SW480 (cell line): ENCODE data around the gene IQGAP1.
A peak's percentile ranks its signal among the peaks of the same experiment; 100 is the strongest.
"Not testable (repeated sequence)": the region's sequence is repeated elsewhere in the genome, so short reads cannot be mapped to it uniquely, and the experiment has no call there.

ENCODE experiments used
- DNase-seq: peaks from one replicate; pipeline ENCODE4 v3.0.0-alpha.2; 2016; ENCODE audit warnings: low spot score

IQGAP1 gene

DNA sequence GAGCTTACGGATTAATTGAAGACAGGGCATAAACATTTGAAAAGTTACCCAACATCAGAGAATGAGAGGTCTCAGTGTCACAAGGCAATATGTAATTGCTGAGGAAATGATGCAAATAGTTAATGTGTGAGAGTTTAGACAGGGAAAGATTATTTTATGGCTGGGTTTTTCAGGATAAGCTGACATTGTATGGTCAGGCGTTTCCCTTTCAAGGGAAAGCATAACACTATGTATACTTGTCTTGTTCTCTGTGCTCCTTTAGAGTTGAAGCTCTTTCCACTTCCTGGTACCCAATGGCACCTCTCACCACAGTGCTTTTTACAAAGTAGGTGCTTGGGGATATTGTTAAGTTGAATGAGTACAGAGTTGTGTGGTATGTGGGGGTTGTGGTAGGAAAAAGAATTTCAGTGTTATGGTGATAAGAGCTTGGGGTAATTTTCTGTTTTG, 19.9 kb downstream of the IQGAP1 start:
- DNase-seq, result no peak

DNA sequence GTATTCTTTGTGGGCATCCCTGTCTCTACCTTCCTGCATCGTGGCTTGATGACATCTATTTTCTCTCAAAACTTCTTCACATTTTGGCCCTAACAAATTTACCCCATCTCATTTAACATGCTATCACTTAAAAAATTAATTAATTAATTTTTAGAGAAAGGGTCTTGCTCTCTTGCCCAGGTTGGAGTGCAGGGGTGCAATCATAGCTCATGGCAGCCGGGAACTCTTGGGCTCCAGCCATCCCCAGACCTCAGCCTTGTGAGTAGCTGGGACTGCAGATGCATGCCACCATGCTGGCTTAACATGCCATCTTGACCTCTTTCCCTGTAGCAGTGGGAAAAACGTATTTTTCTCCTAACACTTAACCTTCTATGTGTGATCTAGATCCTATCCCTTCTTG, 20.6 kb downstream of the IQGAP1 start:
- no peak for DNase-seq

DNA sequence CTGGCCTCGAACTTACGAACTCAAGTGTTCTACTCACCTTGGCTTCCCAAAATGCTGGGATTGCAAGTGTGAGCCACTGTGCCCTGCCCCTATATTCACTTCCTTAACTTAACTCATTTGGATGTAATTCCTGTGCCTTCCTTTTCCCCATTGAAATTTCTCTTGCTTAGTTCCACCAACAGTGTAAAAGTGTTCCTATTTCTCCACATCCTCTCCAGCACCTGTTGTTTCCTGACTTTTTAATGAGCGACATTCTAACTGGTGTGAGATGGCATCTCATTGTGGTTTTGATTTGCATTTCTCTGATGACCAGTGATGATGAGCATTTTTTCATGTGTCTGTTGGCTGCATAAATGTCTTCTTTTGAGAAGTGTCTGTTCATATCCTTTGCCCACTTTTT, 21.5 kb downstream of the IQGAP1 start:
- not testable (repeated sequence) for DNase-seq

DNA sequence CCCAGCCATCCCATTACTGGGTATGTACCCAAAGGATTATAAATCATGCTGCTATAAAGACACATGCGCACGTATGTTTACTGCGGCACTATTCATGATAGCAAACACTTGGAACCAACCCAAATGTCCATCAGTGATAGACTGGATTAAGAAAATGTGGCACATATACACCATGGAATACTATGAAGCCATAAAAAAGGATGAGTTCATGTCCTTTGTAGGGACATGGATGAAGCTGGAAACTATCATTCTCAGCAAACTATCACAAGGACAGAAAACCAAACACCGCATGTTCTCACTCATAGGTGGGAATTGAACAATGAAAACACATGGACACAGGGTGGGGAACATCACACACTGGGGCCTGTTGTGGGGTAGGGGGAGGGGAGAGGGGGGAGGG, 22.3 kb downstream of the IQGAP1 start:
- not testable (repeated sequence) for DNase-seq

DNA sequence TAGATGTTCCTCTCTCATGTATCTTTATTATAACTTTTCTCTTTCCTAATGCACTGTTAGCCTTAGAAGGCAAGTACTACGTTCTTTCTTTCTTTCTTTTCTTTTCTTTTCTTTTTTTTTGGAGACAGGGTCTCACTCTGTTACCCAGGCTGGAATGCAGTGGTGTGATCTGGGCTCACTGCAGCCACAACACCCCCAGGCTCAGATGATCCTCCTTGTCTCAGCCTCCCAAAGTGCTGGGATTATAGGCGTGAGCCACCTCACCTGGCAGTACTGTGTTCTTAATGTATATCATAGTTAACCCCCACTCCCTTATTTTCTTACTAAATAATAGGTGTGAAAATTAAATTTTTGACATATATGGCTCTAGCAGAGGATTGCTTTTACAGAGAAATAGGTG, 23.1 kb downstream of the IQGAP1 start:
- no peak for DNase-seq

DNA sequence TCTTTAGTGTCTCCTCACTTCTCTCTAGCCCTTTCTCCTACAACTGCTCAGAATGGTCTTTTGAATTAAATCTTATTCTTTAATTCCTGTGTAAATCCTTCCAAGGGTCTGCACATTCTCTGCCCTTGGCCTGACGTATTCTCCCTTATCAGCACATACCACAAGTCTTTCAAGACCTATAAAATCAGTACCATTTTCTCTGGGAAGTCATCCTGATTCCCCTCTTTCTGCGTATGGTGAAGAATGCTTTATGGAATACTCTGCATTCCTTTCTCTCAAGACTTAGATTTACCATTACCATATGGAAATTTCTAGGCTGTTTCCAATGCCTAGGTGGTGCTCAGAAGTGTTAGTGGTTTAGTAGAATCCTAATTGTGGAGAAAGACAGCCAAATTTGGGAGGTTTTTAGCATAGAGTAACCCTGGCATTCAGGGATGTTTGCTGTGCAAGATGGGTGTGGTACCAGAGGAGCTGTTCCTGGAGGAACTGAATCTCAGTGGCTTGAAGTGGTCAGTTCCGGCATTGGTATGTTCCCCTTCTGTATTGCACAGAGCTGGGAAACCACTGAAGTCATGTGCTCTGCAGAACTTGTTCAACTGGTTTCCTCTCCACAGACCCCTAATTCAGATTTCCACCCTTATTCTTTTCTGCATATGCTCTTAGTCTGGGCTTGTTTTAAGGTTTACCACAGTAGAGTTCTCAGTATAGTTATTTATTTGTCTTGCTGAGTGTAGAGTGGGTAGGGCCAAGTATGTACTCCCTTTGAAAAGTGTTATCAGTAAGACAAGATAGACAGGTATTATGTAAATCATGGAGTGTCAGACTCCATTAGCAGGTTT, 24.5 kb downstream of the IQGAP1 start:
- no peak for DNase-seq

DNA sequence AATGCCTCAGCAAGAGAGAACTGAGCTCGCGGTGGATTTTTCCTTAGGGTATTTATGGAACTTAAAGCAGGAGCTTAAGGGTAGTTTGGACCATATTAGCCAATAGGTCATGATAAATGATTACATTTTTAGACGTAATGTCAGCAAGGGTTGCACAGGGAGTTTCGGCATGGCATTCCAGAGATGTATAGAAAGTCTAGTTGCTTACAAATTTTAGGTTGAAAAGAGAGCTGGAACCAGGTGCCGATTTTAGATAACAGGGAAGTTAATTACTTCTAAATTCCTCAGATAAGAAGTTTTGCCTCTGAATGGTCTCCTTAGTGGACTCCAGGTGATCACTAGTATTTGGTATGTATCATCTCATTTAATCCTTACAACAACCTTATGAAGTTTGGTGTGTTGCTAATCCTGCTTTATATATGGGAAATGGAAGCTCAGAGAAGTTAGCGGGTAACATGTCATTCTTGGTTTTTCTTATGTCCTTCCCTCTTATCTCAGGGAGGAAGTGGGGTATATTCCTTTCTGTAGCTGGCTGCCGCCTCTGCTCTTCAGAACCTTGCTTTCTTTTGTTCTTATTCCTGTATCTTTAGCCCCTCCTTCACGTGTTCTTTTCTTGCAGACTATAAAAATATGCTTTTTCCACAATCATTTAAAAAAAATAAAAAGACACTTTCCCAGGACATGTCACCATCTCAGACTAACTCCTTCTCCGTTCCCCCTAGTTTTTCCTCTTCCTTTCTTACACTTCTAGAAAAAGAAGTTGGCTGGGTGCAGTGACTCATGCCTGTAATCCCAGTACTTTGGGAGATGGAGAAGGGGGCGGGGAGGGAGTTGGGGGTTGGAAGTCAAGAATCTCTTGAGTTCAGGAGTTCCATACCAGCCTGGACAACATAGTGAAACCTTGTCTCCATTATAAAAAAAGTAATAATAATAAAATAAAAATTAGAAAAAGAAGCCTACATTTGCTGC, 25.7 kb downstream of the IQGAP1 start:
- DNase-seq, result no peak

DNA sequence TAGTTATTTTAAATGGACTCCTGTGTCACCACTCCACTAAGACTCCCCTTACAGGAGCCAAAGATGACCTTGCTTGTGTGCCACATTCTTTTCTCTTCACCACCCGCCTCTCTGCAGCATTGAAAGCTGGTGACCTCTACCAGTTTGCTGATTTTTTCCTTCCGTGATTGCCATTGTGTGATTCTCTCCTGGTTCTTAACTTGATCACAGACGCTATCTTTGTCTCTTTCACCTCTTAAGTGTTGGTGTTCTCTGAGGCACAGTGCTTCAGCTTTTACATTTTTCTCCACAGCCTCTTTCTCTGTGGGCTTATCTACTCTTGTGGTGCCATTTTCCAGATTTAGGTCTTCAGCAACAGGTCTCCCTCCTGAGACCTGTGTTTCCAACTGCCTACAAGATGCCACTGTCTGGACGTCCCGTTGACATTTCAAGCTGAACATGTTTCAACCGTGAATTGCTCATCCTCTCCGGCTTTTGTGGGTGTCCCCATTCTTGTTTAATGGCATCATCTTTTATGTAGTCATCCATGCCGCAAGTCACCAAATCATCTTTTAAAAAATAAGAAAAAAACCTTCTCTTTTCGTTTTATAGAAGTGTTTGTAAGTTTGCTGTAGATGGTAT, 26.5 kb downstream of the IQGAP1 start:
- no peak for DNase-seq

DNA sequence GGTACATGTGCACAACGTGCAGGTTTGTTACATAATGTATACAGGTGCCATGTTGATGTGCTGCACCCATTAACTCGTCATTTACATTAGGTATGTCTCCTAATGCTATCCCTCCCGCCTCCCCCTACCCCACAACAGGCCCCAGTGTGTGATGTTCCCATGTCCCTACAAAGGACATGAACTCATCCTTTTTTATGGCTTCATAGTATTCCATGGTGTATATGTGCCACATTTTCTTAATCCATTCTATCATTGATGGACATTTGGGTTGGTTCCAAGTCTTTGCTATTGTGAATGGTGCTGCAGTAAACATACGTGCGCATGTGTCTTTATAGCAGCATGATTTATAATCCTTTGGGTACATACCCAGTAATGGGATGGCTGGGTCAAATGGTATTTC, 28.0 kb downstream of the IQGAP1 start:
- not testable (repeated sequence) for DNase-seq

DNA sequence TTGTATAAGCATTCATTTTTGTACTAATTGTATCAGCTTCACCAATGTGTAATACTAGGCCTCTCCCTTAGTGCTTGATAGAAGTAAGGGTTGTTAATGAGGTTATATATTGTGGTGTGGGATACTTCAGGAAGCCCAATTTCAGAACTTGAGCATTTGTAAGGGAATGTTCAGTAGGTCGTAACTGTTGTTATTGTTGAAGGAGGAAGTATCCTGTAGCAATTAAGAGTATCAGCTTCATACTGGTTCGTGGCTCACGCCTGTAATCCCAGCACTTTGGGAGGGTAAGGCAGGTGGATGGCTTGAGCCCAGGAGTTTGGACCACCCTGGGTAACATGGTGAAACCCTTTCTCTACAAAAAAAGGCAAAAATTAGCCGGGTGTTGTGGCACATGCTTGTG, 30.6 kb downstream of the IQGAP1 start:
- no peak for DNase-seq

DNA sequence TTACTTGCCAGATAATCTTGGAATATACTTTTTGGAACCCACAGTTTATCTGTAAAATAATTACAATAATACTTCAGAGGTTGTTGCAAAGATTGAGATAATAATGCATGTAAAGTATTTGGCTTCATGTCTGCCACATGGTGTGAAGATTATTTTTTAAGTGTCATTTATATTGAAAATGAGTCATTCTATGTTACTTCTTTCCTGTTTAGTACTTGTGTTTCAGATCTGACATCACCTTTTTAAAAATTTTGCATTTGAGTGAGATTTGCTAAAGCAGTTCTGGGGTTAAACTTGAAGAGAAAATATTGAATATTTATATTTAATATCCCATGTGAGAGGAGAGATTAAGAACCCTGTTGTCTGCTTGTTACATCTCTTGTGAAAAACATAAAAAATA, 31.2 kb downstream of the IQGAP1 start:
- DNase-seq, result no peak

DNA sequence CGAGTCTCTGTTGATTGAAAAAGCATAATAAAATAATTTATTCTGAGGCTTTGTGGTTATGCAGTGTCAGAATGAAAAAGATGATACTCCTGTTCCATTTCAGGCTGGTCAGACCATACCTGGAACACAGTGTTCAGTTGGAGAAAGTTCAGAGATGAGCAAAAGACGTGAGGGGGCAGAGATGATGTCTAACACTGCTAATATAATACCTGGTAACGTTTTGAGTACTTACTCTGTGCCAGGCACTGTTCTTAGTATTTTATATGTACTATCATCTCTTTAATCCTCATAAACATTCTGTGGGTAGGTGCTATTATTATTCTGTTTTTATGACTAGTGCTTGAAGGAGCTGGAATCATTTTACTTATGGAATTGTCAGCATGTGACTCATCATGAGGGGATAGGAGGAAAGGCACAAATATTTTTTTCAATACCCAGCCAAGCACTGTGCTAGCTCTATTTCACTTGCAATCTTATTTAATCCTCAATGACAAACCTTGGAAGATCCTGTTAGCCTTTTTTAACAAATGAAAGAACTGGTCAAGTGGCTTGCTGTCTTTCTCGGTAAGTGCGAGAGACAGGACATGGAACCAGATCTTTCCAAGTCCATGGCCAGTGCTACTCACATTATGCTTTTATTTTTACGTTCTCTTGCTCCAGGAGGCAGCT, 31.8 kb downstream of the IQGAP1 start:
- peak; percentile 50 for DNase-seq

DNA sequence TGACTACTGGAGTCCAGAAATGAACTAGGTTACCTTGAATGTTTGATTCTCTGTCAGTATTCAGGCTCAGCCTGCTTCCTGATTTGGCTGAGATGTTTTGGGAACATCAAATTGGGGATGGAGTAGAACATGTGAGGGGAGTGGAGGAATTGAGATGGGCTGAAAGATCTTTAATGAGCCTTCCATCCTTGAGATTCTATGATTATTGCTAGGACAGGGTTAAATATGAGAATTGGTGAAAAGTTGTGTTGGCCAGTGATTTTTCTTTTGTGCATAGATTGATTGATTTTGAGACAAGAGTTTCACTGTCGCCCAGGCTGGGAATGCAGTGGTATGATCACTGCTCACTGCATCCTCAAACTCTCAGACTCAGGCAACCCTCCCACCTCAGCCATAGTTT, 32.4 kb downstream of the IQGAP1 start:
- no peak for DNase-seq

DNA sequence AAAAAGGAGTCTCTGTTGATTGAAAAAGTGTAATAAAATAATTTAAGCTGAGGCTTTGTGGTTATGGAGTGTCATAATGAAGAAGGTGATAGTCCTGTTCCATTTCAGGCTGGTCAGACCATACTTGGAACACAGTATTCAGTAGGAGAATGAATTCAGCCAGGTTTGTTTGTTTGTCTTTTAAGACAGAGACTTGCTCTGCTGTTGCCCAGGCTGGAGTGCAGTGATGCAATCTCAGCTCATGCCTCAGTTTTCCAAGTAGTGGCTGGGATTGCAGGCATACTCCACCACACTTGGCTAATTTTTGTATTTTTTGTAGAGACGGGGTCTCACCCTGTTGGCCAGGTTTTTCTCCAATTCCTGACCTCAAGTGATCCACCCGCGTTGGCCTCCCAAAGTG, 33.5 kb downstream of the IQGAP1 start:
- DNase-seq, result no peak

DNA sequence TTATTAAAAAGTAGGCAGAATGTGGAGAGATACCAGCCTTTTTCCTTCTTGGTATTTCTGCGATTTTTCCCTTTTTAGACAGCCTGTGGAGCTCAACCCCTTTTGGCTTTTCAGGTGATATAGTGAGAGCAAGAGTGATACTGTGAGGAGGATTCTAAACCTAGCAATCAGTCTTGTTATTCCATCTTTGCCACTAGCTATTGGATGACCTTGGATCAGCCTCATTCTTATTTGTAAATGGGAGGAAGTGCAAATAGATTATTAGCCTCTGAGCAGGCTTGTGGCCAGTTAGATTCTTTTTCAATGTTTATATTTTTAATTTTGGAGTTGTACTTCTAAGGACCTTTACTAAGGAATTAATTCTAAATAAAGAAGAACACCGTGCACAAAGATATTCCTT, 34.0 kb downstream of the IQGAP1 start:
- no peak for DNase-seq

DNA sequence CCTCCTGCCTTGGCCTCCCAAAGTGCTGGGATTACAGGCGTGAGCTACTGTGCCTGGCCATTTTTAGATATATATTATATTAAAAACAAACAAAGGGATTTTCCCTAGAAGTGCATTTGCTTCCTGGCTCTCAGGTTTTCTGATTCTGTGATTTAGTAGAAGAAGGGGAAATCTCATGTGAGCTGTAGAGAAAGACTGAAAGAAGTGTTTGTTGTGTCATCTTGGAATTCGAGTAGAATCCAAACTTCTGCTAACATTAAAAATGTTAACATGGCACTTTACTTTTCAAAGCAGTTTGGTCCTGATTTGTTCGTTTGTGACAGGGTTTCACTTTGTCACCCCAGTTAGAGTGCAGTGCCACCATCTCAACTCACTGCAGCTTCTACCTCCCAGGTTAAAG, 34.9 kb downstream of the IQGAP1 start:
- DNase-seq, result no peak

DNA sequence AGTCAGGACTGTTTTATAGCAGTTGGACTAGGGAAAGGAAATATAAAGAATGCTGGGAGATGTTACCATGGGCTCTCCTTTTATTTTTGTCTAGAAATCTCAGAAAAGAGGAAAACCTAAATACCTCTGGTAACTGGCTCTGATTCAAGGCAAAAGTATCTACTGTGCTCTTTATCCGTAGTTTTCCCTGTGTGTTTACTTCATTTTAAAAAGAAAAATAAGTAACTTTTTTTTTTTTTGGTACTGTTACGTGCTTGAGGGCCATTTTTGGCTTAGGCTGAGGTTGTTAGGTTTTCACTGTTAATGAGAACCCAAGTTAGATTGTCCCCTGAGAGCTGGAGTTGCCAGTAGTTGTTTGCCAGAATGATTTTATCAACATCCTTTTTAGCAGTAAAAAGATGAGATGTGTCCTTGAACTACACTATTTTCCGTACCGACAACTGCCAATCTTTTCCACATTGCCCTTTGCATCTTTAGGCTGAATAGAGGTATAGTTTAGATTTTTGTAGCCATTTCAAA, 35.8 kb downstream of the IQGAP1 start:
- DNase-seq, result no peak

DNA sequence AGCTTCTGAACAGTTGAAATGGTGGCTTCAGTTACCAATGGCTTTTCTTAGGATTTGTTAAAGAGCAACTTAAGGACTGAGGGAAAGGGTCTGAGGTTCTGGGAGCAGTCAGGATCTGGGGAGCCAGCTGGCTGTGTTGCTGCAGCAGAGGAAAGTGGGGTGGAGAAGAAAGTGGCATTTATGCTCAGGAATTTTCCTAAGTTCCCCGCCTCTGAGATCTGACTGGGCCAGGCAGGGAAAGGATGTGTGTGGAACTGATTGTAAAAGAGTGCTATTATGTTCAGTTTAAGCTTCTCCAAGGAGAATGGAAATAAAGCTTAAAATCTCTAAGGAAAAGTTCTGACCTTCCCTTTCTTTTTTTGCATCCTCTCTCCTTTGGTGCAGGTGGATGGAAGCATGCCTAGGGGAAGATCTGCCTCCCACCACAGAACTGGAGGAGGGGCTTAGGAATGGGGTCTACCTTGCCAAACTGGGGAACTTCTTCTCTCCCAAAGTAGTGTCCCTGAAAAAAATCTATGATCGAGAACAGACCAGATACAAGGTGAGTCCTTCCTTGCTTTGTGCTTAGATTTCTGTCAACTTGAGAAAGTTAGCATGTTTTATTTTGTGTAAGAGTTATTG, 37.8 kb downstream of the IQGAP1 start:
- DNase-seq, result no peak

DNA sequence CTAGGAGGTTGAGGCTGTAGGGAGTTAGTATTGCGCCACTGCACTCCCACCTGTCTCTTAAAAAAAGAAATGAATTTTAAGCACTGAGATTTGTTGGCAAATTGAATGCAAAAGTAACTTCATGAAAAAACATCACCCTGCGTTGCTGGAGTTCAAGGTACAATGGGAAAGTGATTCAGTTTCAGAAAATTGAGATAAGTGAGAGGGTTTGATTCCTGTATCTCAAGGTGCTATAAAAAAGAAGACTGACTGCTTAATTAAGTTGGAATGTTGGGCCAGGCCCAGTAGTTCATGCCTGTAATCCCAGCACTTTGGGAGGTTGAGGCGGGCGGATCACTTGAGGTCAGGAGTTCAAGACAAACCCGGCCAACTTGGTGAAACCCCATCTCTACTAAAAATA, 39.1 kb downstream of the IQGAP1 start:
- no peak for DNase-seq

DNA sequence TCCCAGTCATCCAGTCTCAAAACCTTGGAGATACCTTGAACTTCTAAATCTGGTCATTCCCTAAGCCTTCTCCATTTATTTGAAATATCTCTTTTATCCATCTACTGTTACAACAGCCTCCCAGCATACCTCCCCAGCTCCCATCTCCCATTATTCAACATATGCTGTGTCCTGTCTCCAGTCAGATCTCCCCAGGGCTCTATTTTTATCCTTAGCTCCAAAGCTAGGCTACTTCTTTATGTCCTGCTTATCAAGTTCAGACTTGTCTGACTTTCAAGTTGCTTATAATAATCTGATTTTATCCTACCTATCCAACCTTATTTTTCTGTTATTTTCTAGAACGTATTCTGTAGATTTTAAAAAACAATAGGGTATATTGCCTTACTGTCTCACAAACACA, 44.2 kb downstream of the IQGAP1 start:
- DNase-seq, result no peak

DNA sequence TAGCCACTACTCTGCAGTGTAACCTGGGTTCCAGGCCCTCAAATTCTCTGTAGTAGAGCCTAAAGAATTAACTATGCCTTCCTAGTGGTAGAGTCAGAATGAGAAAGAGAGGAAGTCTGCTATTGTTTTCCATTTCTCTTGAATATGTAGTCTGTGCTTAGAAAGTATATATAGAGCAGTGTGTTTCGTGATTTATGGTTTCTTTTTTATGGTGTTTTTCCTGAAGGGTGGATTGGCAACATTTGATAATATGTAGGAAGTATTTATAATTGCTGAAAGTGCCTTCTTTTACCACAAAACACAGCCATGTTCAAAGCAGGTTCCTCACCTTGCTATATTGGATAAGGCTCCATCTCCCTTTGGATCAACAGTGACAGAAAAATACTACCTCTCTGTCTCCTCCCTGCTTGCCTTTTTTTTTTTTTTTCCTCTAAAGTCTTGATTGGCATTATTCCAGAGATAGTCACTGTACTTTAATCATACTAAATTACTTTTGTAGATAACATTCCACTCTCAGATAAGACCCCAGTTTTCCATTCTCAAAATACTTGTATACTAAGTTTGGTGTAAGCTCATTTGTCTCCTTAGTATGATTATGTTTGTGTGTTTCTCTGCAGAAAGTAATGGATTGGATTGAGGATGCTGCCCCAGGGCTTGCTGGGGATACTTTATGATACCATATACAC, 47.8 kb downstream of the IQGAP1 start:
- DNase-seq, result no peak
